Endothelial cell (in vitro differentiated cells): ENCODE measurements around the gene GRIP2. TPM values are rescaled to one million over a fixed set of nuclear protein-coding genes. Genes with fewer than 3 reads are reported as not detected.
A peak's percentile ranks its signal among the peaks of the same experiment; 100 is the strongest.

Source experiments
- DNase-seq: peaks from one replicate; pipeline ENCODE4 v3.0.0; 2021; ENCODE audit warnings: low spot score
- H3K27ac Mint-ChIP-seq: one replicate; pipeline ENCODE4 v1.8.0; 2021; ENCODE audit warnings: mixed read lengths, inconsistent platforms; ENCODE audit not compliant: unreplicated experiment
- H3K27me3 Mint-ChIP-seq: one replicate; pipeline ENCODE4 v1.8.0; 2021; ENCODE audit warnings: mild to moderate bottlenecking, moderate library complexity, mixed read lengths, inconsistent platforms; ENCODE audit not compliant: unreplicated experiment
- H3K36me3 Mint-ChIP-seq: one replicate; pipeline ENCODE4 v1.8.0; 2021; ENCODE audit warnings: mild to moderate bottlenecking, low read depth, mixed read lengths, inconsistent platforms; ENCODE audit not compliant: unreplicated experiment
- H3K4me1 Mint-ChIP-seq: one replicate; pipeline ENCODE4 v1.8.0; 2021; ENCODE audit warnings: mild to moderate bottlenecking, mixed read lengths, inconsistent platforms; ENCODE audit not compliant: unreplicated experiment
- H3K4me3 Mint-ChIP-seq: one replicate; pipeline ENCODE4 v1.8.0; 2021; ENCODE audit warnings: mild to moderate bottlenecking, mixed read lengths, inconsistent platforms; ENCODE audit not compliant: unreplicated experiment
- H3K9me3 Mint-ChIP-seq: one replicate; pipeline ENCODE4 v1.8.0; 2021; ENCODE audit warnings: mixed read lengths, inconsistent platforms; ENCODE audit not compliant: unreplicated experiment
- total RNA-seq: library from RNA; stranded (reverse); fragmentation: NEBNext Ultra II Directional; extraction: Animal tissue kit (Norgen Biotek cat#: 25700); gene quantifications from one replicate; pipeline ENCODE4 v1.2.1, GENCODE V29; 2021; ENCODE audit not compliant: unreplicated experiment
- TF ChIP-seq, protein P1 (sequence below): fragments of 200-600 bp; sonication (generic); IDR thresholded peaks from one replicate; pipeline ENCODE4 v1.5.0; 2021; ENCODE audit warnings: antibody characterized with exemption; ENCODE audit not compliant: unreplicated experiment

The GRIP2 gene
- total RNA-seq, 1 donor from 2014 or later, result 6.6 TPM

DNA sequence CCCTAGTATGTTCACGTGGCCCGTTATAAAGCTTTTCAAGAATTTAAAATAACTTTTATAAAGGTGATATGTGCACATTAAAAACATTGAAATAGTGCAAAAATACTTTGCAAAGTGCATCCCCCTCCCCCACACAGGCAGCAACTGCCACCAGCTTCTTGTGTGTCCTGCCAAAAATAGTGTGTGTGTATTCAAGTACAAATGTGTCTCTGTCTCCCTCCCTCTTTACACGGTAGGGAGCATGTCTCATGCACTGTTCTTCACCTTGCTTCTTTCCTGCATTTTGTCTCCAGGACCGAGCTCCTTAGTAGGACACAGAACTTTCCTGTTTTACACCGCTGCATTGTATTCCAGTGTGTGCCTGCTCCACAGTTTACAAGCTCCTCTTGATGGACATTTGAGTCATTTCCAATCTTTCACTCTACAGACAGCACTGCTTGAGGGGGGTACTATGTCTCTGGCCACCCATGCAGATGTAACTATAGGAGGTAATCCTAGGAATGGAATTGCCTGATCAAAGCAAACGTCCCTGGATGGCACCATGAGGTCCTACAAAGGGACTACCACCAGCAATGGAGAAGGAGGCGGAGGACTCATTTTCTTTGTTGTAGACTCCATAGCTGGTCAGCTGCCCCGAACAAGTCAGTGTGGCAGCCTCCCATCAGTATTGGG is 85.4 kb downstream of the GRIP2 start:
- Mint-ChIP-seq H3K27ac (peak overlapping the region; percentile 72), H3K27me3 (peaks cover 8% of the 10 kb centered on the region), H3K4me3 (peak overlapping the region; percentile 29), H3K4me1 (peaks cover 7% of the 10 kb centered on the region), H3K9me3 (no peaks in the 10 kb centered on the region), H3K36me3 (peaks cover 29% of the 10 kb centered on the region)
- TF ChIP-seq, protein P1, sequence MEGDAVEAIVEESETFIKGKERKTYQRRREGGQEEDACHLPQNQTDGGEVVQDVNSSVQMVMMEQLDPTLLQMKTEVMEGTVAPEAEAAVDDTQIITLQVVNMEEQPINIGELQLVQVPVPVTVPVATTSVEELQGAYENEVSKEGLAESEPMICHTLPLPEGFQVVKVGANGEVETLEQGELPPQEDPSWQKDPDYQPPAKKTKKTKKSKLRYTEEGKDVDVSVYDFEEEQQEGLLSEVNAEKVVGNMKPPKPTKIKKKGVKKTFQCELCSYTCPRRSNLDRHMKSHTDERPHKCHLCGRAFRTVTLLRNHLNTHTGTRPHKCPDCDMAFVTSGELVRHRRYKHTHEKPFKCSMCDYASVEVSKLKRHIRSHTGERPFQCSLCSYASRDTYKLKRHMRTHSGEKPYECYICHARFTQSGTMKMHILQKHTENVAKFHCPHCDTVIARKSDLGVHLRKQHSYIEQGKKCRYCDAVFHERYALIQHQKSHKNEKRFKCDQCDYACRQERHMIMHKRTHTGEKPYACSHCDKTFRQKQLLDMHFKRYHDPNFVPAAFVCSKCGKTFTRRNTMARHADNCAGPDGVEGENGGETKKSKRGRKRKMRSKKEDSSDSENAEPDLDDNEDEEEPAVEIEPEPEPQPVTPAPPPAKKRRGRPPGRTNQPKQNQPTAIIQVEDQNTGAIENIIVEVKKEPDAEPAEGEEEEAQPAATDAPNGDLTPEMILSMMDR, result no peak
- no peak for DNase-seq

DNA sequence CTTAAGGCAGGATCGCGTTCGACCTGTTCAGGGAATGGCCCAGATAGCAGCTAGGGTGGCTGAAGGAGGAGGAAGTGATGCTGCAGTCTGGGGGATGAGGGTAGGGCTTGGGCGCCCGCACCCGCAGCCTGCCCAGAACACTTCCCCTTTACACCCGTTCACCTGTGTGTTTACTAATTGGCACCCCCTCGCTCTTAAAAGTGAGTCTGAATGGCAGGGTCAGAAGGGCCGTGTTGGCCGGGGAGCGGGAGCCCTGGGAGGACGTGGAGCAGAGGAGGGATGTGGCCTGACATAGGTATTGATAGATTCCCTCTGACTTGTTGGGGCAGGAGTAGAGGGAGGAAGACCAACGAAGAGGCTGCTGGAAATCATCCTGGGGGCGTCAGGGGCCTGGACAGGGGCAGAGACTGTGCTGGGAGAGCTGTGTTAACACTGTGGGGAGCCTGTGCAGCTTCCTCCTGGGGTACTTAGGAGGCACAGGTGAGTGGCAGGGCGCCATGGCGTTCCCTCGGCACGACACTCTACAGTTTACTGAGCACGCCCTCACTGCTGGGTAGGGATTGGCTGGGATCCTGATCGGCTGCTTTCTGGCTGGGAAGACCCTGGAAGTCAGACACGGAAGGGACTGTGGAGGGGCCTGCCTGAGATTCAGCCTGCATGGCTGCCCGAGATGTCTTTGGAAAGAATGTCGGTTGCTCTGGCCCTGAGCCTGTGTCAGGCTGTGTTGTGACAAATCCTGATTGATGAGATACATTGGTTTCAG is 86.1 kb downstream of the GRIP2 start:
- H3K9me3 Mint-ChIP-seq, result no peaks in the 10 kb centered on the region
- no peak for DNase-seq
- H3K27ac Mint-ChIP-seq, result no peak overlapping the region
- H3K4me1 Mint-ChIP-seq, result peaks cover 7% of the 10 kb centered on the region
- TF ChIP-seq, protein P1, result no peak
- peaks cover 8% of the 10 kb centered on the region for H3K27me3 Mint-ChIP-seq
- H3K36me3 Mint-ChIP-seq, result peaks cover 29% of the 10 kb centered on the region
- H3K4me3 Mint-ChIP-seq, result no peak overlapping the region

DNA sequence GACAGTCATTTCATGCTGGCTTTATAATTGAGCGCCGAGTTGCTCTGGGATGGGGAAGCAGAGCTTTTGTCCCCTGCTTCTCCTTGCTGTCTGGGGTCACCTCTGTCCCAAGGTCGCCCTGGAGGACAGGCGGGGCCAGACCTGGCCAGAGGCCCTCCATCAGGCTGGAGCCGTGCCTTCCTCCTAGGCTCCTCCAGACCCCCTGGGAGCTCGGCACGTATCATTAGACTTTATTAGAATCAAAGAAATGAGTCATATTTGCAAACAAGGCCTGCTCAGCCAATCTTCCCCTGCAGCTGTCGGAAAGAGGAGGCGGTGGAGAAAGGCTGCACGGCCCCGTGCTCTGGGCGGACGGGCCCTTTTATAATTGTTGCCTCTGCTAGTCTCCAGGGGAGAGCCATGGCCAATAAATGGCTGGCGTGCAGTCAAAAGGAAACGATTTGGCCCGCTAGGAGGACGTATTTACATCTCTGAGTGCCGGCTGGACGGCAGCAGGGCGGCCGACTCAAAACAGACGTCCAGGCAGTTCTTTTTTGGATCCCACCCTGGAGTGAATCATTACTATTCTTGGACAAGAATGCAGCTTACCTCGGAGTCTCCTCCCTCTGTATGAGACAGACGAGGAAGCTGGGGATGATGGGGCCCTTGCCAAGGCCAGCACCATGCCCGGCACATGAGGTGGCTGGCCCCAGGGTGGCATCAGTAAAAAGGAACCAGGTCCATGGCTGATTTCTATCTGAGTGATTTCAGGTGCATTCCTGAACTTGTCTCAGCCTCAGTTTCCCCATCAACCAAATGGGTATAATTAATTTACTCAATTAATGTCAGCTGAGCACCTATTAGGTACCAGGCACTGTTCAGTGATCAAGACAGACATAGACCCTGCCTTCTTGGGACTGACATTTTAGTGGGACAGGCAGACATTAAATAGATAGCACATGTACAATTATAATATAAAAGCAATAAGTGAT is 87.1 kb downstream of the GRIP2 start:
- no peak for DNase-seq
- H3K4me1 Mint-ChIP-seq, result peaks cover 3% of the 10 kb centered on the region

DNA sequence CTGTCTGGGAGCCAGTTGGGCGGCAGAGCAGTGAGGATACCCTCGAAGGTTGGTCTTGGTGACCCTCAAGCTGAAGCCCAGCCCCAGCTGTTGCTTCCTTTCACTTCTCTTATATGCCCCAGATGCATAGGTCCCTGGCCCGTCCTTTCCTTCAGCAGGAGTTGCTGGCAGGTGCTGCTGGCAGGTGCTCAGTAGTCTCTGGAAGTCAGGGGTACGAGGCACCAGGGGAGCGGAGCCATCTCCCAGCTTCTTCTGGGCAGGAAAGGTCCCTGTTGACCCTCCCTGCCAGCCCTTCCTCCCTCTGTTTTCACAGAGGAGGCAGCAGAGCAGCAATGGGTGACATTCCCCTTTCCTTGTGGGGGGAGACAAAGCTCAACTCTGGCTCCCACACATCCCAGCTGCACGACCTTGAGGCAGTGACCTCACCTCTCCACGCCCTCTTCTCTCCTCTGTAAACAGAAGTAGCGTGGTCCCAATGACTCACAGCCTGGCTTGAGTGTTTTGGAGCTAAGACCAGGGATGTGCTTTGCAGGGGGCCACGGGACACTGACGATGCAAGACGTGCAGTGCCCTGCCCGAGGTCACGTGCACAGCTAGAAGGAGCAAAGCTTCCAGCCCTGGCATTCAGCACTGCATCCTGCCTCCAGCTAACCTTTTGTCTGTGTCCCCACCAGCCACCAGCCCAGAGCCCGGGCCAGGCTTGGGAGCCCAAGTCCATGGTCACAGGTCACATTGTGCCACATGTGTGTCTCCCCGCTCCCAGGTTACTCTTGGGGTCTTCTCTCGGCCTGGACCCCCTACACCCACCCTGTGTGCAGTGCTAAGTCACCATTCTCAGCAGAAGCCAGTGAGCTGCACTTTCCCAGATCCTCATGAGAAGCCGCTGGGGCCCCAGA is 88.0 kb downstream of the GRIP2 start:
- H3K4me1 Mint-ChIP-seq, result no peaks in the 10 kb centered on the region
- H3K27ac Mint-ChIP-seq, result no peak overlapping the region
- DNase-seq, result no peak
- TF ChIP-seq, protein P1, result no peak
- peaks cover 4% of the 10 kb centered on the region for H3K27me3 Mint-ChIP-seq
- H3K4me3 Mint-ChIP-seq, result no peak overlapping the region
- H3K36me3 Mint-ChIP-seq, result peaks cover 46% of the 10 kb centered on the region
- H3K9me3 Mint-ChIP-seq, result no peaks in the 10 kb centered on the region

More for the DNA sequence above, 87.1 kb downstream of the GRIP2 start:
- H3K27me3 Mint-ChIP-seq, result peaks cover 4% of the 10 kb centered on the region
- H3K27ac Mint-ChIP-seq, result no peak overlapping the region
- TF ChIP-seq, protein P1, result no peak
- H3K9me3 Mint-ChIP-seq, result no peaks in the 10 kb centered on the region
- H3K36me3 Mint-ChIP-seq, result peaks cover 37% of the 10 kb centered on the region
- no peak overlapping the region for H3K4me3 Mint-ChIP-seq
